ENCODE data around the gene LRPAP1.
"Not testable (repeated sequence)": the region's sequence is repeated elsewhere in the genome, so short reads cannot be mapped to it uniquely, and the experiment has no call there.

LRPAP1 gene

DNA sequence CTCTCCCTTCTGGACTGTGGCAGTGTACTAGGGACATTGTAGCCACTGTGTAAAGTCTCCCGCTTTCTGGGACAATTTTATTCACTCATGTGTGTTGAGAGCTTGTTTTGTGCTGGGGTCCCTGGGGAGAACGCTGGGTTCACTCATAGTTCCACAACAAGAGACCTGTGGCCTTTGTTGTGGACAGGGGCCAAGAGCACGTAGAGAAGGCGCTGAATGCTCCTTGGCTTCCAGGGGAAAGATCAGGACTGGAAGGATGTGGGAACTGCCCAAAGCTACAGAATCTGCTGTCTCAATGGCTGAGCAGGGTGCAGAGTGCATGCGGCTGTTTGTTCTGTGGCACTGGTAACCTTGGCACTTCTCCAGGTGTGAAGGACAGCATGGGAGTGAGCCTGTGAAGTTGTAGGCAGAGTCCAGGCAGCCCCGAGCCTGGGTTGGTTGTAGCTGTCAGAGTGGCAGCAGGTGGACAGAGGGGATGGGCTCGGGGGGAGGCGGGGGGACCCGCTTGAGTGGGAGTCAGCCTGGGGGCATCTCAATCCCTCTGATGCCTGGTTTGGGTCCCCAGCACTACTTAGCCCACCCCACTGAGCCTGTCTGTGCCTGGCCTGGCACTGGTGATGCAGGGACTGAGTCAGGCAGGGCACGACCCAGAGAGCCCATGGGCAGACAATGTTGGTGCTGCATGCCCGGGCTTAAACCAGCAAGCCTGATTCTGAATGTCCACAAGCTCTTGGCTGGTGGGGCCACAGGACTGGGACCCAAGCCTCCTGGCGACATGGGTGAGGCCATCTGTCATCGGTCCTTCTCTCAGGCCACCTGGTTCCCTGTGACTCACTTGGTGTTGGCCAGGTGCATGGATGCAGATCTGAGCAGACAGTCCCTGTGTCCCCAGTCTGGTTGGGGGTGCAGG is 27.4 kb upstream of the LRPAP1 start:
- not testable (repeated sequence) for DNase-seq

DNA sequence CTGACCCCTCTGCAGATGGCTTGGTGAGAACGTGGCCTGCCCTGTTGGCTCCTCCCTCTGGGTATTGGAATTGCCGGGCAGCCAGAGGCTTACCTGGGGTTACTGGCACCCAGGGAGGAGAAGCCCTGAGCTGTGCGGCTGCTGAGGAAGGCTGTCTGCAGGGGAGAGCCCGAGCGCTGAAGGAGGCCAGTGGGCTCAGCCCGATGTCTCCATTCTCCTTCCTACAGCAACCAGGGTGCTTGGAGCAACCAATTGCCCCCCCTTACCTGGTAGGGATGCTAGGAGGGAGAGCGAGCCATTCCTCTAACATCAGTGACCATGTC is 26.3 kb upstream of the LRPAP1 start:
- not testable (repeated sequence) for DNase-seq

GRCh38 chr4:3557676-3558513 is 25.7 kb upstream of the LRPAP1 start:
- not testable (repeated sequence) for DNase-seq

- DNase-seq, result not testable (repeated sequence)
Observed at GRCh38 chr4:3557088-3557492, 24.9 kb upstream of the LRPAP1 start.

DNA sequence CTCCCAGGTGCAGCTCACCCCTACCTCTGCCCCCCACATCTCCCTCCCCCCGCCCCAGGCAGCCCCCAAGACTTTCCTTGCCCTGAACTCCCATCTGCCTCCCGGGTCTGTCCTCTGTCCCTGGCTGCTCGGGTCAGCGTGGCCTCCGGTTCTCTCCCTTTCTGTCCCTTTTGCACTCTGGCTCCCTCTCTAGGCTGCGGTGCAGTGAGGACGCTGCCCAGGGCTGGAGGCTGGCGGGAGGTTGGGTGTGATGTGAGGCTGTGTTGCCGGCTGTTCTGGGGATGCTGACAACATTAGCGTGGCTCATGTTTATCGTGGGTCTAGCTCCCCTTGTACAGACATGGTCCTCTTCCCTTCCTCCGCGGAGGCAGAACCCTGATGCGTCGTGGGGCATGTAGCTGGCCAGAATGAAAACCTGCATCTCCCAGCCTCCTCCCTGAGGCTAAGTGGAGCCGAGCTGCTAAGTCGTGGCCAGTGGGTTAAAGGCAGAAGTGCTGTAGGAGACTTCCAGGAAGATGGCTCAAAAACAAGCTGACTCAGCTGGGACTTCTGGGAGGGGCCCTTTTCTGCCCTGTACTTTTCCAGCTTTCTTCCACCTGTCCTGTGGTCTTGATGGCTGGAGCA is 24.1 kb upstream of the LRPAP1 start:
- DNase-seq, result not testable (repeated sequence)

GRCh38 chr4:3555459-3556070 is 23.3 kb upstream of the LRPAP1 start:
- not testable (repeated sequence) for DNase-seq

GRCh38 chr4:3551366-3551765 is 19.1 kb upstream of the LRPAP1 start:
- DNase-seq, result not testable (repeated sequence)

GRCh38 chr4:3550792-3551325 is 18.6 kb upstream of the LRPAP1 start:
- not testable (repeated sequence) for DNase-seq

DNA sequence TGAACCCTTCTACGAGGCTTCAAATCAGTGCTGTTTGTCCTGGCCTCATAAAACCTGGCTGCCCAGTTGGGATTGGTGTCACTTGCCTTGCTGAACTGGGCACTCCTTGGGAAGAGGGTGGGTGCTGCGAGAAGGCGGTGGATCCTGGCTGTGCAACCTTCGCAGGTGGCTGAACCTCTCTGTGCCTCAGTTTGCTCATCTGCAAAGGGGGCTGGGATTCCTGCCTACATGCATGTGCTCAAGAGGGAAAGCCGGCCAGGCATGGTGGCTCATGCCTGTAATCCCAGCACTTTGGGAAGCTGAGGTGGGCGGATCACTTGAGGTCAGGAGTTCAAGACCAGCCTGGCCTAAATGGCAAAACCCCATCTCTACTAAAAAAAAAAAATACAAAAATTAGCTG is 17.8 kb upstream of the LRPAP1 start:
- DNase-seq, result not testable (repeated sequence)

DNA sequence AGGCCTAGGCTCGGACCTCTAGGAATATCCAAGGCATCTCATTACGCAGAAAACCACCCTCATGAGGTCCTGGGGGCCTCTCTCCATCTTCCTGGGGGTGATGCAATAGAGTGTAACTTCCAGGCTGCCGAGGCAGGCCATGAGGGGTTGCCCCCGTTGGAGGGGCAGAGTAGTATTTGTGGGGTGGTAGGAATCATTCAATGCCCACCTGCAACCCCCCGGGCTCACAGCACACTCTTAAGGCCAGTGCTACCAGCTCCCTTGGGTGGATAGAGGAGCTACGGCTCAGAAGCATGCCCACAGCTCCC is 17.4 kb upstream of the LRPAP1 start:
- DNase-seq, result not testable (repeated sequence)

- DNase-seq, result not testable (repeated sequence)
Observed at GRCh38 chr4:3548991-3549693, 16.9 kb upstream of the LRPAP1 start.

DNA sequence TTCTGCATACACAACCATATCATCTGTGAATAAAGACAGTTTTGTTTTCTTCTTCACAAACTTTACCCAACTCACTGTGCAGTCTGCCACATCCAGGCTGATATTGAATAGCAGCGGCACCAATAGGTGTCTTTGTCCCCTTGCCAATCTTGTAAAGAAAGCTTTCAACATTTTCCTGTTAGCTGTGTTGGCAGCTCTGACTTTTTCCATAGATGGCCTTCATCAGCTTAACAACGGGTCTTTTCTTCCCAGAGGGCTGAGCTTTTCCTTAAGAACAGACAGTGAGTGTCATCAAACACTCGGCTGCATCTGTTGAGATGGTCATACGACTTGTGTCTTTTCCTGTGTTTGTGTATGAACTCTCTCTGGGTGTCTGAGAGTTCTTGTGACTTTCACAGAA is 14.5 kb upstream of the LRPAP1 start:
- DNase-seq, result not testable (repeated sequence)

DNA sequence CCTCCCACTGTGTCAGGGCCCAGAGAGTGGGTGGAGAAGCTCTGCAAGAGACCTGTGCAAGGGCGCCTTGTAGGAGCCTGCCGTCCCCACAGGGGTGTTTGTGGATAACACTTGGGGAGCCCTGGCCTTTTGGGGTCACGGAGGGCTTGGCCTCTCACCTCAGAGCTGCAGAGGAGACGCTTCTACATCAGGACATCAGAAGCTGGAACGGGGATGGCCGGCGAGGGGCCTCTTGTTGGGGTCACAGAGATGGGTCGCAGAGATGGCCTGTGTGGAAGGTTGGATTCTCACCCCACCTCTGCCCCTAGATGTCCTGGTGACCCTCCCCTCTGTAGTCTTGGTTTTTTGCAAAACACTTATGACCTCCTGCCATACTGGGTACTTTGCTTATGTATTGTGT is 13.1 kb upstream of the LRPAP1 start:
- DNase-seq, result not testable (repeated sequence)

GRCh38 chr4:3544259-3545025 is 12.2 kb upstream of the LRPAP1 start:
- DNase-seq, result not testable (repeated sequence)

- not testable (repeated sequence) for DNase-seq
Observed at GRCh38 chr4:3543415-3543814, 11.2 kb upstream of the LRPAP1 start.

DNA sequence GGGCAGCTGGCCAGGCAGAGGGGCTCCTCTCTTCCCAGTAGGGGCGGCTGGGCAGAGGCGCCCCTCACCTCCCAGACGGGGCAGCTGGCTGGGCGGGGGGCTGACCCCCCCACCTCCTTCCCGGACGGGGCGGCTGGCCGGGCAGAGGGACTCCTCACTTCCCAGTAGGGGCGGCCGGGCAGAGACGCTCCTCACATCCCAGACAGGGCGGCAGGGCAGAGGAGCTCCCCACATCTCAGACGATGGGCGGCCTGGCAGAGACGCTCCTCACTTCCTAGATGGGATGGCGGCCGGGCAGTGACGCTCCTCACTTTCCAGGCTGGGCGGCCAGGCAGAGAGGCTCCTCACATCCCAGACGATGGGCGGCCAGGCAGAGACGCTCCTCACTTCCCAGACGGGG is 6.7 kb upstream of the LRPAP1 start:
- not testable (repeated sequence) for DNase-seq

DNA sequence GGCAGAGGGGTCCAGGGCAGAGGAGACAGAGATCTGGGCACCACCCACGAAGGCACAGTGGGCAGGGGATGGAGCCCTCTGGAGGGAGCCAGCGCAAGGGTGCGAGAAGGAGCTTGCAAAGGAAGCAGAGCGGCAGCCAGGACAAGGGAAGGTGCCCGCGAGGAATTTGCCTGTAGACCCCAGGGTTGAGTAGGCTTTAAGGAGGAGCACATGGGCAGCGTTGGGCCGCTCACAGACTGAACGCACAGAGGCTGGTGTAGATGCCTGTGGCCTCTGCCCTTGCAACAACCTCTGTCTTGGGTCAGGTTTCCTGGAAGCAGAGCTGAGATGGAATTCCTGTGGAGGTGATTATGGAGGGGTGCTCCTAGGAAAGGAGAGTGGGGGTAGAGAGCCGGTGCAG is 3.6 kb upstream of the LRPAP1 start:
- DNase-seq, result not testable (repeated sequence)

DNA sequence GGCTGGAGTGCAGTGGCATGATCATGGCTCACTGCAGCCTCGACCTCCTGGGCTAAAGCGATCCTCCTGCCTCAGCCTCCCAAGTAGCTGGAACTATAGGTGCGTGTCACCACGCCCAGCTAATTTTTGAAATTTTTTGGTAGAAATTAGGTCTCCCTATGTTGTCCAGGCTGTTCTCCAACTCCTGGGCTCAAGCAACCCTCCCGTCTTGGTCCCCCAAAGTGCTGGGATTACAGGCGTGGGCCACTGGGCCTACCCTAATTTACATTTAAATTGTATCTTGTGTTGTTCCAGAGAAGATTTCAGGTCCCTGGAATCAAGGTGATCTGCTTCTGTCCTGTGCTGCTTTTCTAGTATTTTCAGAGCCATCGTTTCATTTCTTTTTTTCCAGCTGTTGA is 1.2 kb upstream of the LRPAP1 start:
- no peak for DNase-seq

DNA sequence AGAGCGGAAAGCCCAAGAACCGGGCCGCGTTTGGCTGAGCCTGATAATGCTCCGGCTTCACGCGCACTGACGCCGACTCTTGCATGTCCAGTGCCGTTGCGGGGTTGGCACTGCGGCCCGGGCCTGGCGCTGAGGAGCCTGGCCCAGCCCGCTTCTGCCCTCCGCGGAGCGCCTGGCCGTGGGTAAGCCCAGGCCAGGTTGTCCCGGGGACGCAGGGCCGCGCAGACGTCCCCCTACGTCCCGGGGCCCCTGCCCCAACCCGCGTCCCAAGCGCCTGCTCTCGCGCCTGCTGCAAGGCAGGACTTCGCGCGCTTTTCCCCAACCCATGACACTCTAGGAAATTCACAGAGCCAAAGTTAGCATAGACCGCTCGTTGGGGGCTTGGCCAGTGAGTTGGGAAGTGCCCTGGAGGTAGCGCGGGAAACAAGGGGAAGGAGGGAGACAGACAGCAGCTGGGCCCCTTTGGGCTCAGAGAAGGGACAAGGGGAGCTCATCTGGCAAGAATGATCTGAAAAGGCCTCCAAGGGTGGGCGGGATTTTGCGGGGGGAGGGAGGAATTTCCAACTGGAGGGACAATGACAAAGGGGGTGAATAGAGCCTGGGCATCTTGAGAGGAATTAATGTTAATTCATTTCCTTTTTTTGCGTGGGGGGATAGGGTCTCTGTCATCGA is 665 bp upstream of the LRPAP1 start:
- DNase-seq, result no peak

GRCh38 chr4:3531318-3531878 is 824 bp downstream of the LRPAP1 start:
- no peak for DNase-seq

All from NCI-H1436 (cell line).